HG03175 (cell line): ENCODE measurements around the gene BATF3.
A peak's percentile ranks its signal among the peaks of the same experiment; 100 is the strongest.
"Not testable (repeated sequence)": the region's sequence is repeated elsewhere in the genome, so short reads cannot be mapped to it uniquely, and the experiment has no call there.

Experiments used
- ATAC-seq: cut with Tn5 transposase; IDR thresholded peaks from one replicate; pipeline ENCODE4 v1.9.1; 2021; ENCODE audit warnings: mild to moderate bottlenecking, moderate library complexity; ENCODE audit not compliant: unreplicated experiment

BATF3 gene, protein sequence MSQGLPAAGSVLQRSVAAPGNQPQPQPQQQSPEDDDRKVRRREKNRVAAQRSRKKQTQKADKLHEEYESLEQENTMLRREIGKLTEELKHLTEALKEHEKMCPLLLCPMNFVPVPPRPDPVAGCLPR

DNA sequence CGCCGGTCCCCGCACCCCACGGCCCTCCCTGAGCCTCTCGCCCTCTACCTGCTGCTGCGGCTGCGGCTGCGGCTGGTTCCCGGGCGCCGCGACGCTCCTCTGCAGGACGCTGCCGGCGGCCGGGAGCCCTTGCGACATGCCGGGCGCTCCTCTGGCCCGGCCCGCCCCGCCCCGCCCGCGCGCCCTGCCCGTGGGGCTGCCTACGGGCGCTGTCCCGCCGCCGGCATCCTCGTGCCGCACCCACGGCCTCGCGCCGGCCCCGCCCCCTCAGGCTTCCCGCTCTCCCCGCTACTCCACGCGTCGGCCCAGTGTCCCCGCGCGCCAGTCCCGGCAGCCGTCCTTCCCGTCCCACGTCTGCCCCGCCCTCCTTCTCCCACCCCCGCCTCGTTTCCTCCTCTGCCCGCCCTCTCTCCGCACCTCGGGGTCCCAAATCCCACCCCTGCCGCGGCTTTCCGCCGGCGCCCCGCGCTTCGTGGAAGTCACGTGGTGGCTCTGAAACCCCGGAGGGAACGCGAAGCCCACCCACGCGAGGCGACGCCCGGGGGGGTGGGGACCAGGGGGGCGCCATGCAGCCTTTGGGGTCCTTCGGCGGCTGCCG is at the start of gene BATF3:
Gene BATF3, minus strand, starts transcription at position 216 of the 598 bp plus-strand sequence. Its CDS starts 78 bp downstream, at position 138.
- peak; percentile 10 for ATAC-seq

DNA sequence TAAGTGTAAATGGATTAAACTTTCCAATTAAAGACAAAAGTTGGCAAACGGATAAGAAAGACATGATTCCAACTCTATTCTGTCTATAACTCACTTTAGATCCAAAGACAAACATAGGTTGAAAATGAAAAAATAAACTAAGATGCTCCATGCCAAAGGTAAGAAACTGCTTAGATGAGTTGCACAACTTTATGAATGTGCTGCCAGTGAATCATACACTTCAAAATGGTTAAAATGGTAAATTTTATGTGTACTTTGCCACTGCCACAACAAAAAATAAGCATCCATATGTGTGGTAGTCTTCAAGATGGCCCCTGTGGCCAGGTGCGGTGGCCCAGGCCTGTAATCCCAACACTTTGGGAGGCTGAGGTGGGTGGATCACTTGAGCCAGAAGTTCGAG is 46.9 kb upstream of the BATF3 start:
- no peak for ATAC-seq

DNA sequence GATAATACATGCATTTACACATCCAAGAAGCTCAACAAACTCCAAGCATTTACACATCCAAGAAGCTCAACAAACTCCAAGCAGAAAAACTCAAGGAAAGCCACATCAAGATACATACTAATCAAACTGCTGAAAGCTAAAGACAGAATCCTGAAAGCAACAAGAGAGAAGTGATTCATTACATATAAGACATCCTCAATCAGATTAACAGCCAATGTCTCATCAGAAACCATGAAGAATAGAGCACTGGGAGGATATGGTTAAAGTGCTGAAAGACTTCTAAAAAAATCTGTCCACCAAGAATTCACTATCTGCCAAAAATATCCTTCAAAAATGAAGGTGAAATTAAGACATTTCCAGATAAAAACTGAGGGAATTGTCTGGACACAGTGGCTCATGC is 45.7 kb upstream of the BATF3 start:
- ATAC-seq = no peak

- no peak for ATAC-seq
Observed at GRCh38 chr1:212743901-212744475, 44.3 kb upstream of the BATF3 start.

DNA sequence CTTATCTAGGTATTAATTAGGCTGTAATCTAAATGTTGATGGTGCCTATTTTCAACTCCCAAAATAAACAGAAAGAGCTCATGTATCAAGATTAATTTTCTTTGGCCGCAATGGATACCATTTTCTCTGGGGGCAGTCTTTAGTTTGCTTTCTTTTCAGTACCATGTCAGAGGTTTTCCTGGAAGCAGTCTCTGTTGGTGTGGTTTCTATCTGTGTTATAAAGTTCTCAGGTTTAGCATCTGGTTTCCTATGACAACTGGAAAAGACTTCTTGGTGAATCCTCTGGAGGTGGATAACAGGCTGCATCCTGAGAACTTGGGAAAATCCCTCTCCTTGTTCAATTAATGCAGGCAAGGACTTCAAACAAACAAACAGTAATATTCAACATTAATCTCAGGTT is 38.7 kb upstream of the BATF3 start:
- ATAC-seq = no peak

GRCh38 chr1:212737559-212737958 is 37.9 kb upstream of the BATF3 start:
- no peak for ATAC-seq

DNA sequence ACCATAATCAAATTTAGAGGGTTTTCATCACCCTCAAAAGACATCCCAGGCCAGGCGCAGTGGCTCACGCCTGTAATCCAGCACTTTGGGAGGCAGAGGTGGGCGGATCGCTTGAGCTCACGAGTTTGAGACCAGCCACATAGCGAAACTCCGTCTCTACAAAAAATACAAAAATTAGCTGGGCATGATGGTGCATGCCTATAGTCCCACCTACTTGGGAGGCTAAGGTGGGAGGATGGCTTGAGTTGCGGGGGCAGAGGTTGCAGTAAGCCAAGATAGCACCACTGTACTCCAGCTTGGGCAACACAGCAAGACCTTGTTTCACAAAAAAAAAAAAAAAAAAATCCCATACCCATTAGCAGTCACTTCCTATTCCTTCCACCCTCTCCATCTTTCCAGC is 33.5 kb upstream of the BATF3 start:
- ATAC-seq = no peak

DNA sequence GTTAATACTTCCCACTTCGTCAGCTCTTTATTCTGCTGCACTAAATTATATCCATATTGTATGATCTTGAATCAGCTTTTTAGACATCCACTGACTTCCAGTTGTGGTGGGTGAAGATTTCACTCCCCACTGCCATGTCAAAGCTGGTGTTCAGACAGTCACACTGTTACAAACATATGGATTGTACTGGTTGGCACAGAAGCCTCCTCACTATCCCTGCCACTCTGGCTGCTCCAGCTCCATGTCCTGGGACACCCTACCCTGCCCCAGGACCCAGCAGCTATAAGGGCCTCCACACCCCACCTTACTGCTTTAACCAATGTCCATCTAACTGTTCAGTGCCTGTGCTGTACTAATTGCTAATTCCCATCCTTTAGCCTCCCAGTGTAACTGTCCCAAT is 32.0 kb upstream of the BATF3 start:
- ATAC-seq = no peak

- ATAC-seq = no peak
Observed at GRCh38 chr1:212728606-212729005, 29.0 kb upstream of the BATF3 start.

DNA sequence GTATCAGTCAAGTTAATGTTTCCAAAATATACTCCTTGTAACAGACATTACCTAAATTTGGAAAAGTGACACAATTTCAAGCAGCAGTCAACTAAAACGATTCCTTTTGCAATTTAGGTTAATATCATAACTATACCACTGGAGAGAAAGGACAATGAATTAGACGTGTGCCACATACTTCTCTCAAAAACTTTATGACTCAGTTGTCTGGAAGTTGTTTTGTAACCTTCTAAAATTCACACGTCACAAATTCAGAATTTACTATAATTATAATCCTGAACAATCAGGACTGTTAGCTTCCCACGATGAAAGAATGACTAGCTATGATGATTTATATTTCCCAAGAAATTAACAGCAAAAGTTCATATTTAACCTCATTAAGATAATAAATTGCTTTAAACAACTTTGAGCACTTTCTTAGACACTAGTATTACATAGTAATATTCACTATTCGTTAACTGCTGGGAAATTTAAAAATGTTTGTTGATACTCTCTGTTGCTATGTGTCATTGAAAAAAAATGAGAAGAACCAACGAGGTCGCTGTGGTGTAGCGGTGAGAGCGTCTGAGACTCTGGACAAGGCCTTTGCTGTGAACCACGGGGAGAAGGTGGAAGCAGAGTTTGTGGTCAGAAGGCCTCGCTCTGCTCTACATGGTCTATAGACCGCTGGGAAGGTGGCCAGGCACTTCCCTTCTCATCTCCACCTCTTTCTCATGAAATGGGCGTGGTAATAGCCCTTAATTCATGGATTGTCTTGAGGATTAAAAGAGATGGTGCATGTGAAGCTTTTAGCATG is 27.9 kb upstream of the BATF3 start:
- no peak for ATAC-seq

- not testable (repeated sequence) for ATAC-seq
Observed at GRCh38 chr1:212724679-212725078, 25.0 kb upstream of the BATF3 start.

DNA sequence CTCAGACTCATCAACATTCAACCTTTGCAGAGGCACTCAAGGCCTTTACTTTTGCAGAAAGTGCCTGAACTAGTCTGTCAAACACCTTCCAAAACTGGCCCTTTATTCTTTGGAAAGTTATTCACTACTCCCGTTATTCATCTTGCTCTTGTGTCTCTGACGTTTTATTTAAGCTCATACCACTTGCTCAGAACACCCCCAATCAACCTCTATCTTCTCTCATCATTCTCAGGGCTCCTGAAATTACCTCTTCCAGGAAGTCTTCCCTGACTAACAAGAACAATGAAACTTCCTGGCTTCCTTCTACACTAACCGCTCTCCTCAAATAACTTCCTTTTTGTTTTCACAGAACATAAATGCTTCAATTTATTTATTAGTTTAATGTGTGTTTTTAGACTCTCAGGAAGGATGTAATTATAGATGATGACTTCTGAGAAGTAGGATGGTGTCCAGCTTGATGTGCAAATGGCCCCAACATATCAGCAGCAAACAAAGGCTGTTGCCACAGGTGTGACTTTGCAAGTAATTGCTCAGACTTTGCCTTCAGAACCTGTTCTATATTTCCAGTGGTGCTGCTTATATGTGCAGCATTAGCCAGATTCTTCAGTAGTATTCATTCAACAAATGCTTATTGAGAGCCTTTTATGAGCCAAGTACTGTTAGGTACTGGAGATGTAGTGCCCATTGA is 22.8 kb upstream of the BATF3 start:
- no peak for ATAC-seq

DNA sequence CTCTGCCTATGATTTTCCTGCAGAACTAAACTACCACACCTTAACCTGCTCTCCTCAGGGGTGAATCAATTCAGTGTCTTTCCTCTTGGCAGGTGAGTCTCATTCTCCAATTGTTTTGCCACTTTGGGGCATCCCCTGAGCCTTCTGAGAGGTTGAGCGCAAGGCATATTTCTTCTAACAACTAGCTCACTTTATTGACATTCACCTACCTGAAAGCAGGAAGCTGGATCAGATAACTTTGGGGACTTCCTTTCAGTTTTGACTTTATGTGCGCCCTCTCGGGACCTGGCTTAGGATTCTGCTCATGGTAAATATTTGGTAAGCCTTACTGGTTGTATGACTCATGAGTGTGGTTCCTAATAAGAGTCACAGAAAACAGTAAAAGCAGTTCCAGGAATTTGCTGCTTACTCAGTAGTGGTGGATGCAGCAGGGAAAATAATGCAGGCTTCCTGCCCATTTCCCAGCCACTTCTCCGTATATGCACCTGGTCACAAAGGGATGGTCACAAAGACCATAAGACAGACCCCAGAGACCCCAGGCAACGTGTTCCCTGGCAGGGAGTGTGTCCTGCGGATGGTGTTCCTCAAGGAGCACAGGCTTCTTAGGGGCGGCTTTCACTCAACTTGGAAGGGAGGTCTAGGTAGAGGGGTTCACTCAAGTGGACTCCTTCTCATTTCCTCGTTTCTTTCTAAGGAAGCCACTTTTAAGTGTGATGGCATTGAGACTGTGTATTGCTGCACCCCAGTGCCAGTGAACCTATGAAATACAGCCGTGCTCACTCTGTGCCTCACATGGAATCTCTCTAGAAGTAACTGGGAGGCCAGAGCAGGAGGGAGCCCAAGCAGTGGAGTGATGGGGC is 22.0 kb upstream of the BATF3 start:
- no peak for ATAC-seq

DNA sequence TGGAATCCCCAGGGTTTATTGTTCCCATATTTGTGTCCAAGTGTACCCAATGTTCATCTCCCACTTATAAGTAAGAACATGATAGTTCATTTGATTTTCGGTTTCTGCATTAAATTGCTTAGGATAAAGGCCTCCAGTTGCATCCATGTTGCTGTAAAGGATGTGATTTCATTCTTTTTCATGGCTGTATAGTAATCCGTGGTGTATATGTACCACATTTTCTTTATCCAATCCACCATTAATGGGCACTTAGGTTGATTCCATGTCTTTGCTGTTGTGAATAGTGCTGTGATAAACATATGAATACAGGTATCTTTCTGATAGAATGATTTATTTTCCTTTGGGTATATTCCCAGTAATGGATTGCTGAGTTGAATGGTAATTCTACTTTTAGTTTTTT is 20.0 kb upstream of the BATF3 start:
- no peak for ATAC-seq

- no peak for ATAC-seq
Observed at GRCh38 chr1:212718499-212718898, 18.9 kb upstream of the BATF3 start.

- ATAC-seq = no peak
Observed at GRCh38 chr1:212716161-212716560, 16.5 kb upstream of the BATF3 start.

DNA sequence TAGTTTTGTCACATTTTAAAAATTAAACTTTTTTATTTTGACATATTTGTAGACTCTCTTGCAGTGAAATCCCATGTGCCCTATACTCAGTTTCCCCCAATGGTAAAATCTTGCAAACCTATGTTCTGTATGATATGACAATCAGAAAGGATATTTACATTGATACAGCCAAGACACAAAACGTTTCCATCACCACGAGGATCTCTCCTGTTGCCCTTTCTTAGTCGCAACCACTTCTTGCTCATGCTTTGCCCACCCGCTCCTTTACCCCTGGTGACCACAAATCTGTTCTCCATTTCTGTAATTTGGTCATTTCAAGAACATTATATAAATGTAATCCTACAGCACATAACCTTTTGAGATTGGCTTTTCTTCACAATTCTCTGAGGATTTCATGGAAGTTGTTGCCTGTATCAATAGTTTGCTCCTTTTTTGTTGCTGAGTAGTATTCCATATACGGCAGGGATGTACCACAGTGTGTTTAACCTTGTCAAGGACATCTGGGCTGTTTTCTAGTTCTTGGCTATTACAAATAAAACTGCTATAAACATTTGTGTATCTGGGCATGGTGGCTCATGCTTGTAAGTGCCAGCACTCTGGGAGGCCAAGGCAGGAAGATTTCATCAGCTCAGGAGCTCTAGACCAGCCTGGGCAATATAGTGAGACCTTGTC is 14.0 kb upstream of the BATF3 start:
- ATAC-seq = no peak

GRCh38 chr1:212712451-212713303 is 13.0 kb upstream of the BATF3 start:
- no peak for ATAC-seq

- not testable (repeated sequence) for ATAC-seq
Observed at GRCh38 chr1:212711974-212712373, 12.3 kb upstream of the BATF3 start.
